RWPE2 (cell line): Measurements from ENCODE around the gene NFATC2IP.

ENCODE experiments used
- ATAC-seq: fragments of 200-7000 bp; cut with Tn5 transposase; 3 replicates; pipeline ENCODE4 v1.9.1; 2021; ENCODE audit warnings: low read depth
- DNase-seq: peaks from one replicate; pipeline ENCODE4 v3.0.0-alpha.2; 2020; ENCODE audit warnings: low spot score
- H3K27ac ChIP-seq: fragments of 450-650 bp; 2 replicates; pipeline ENCODE4 v1.5.1; 2017; ENCODE audit warnings: mild to moderate bottlenecking; ENCODE audit not compliant: poor library complexity, severe bottlenecking
- H3K27me3 ChIP-seq: fragments of 250-450 bp; sonication (Bioruptor Pico); 2 replicates; pipeline ENCODE4 v1.5.1; 2021; ENCODE audit warnings: mild to moderate bottlenecking, moderate library complexity; ENCODE audit not compliant: insufficient read depth, poor library complexity, severe bottlenecking
- H3K36me3 ChIP-seq: fragments of 250-450 bp; sonication (Bioruptor Pico); 2 replicates; pipeline ENCODE4 v1.5.1; 2020; ENCODE audit warnings: low read depth, mild to moderate bottlenecking, moderate library complexity
- H3K4me1 ChIP-seq: fragments of 250-450 bp; sonication (Bioruptor Pico); 2 replicates; pipeline ENCODE4 v1.5.1; 2021; ENCODE audit warnings: mild to moderate bottlenecking, moderate library complexity; ENCODE audit not compliant: insufficient read depth, poor library complexity, severe bottlenecking
- H3K4me3 ChIP-seq: fragments of 250-450 bp; sonication (Bioruptor Pico); 2 replicates; pipeline ENCODE4 v1.5.1; 2021; ENCODE audit warnings: mild to moderate bottlenecking, moderate library complexity; ENCODE audit not compliant: severe bottlenecking
- H3K9me3 ChIP-seq: fragments of 250-450 bp; sonication (Bioruptor Pico); 2 replicates; pipeline ENCODE4 v1.5.1; 2021; ENCODE audit warnings: mild to moderate bottlenecking, moderate library complexity; ENCODE audit not compliant: severe bottlenecking
- CTCF ChIP-seq: fragments of 450-650 bp; IDR thresholded peaks from one replicate; pipeline ENCODE4 v1.5.1; 2017; ENCODE audit warnings: mild to moderate bottlenecking, moderate library complexity; ENCODE audit not compliant: poor library complexity, severe bottlenecking

Gene NFATC2IP

GRCh38 chr16:28930652-28931051 lies 20.1 kb upstream of the NFATC2IP start:
- Histone ChIP-seq H3K27ac (no peak overlapping the region), H3K4me3 (no peak overlapping the region), H3K27me3 (no peaks in the 10 kb centered on the region), H3K4me1 (no peaks in the 10 kb centered on the region), H3K9me3 (no peaks in the 10 kb centered on the region), H3K36me3 (no peaks in the 10 kb centered on the region)
- no peak for TF ChIP-seq CTCF
- ATAC-seq (no peak), DNase-seq (no peak)

- no peaks in the 10 kb centered on the region for H3K4me1 ChIP-seq
- TF ChIP-seq CTCF: no peak
- no peaks in the 10 kb centered on the region for H3K27me3 ChIP-seq
- H3K36me3 ChIP-seq: no peaks in the 10 kb centered on the region
- no peak for ATAC-seq
- H3K9me3 ChIP-seq: no peaks in the 10 kb centered on the region
- H3K27ac ChIP-seq: no peak within 1 kb of the TSS
- DNase-seq: no peak
- no peak within 1 kb of the TSS for H3K4me3 ChIP-seq
Measured at GRCh38 chr16:28931801-28932225, 18.9 kb upstream of the NFATC2IP start, which contains the start of gene CD19. Gene CD19 (plus strand): TSS chr16:28931971. CDS start chr16:28932001, 30 bp downstream.

GRCh38 chr16:28932339-28933141 lies 18.2 kb upstream of the NFATC2IP start:
- no peak for ATAC-seq
- no peak for DNase-seq
- no peaks in the 10 kb centered on the region for H3K9me3 ChIP-seq
- no peaks in the 10 kb centered on the region for H3K36me3 ChIP-seq
- H3K27me3 ChIP-seq: no peaks in the 10 kb centered on the region
- H3K4me3 ChIP-seq: no peak overlapping the region
- no peaks in the 10 kb centered on the region for H3K4me1 ChIP-seq
- no peak for TF ChIP-seq CTCF
- no peak overlapping the region for H3K27ac ChIP-seq

GRCh38 chr16:28933171-28933570 lies 17.6 kb upstream of the NFATC2IP start:
- ATAC-seq: no peak
- H3K4me1 ChIP-seq: no peaks in the 10 kb centered on the region

More at GRCh38 chr16:28933171-28933570, 17.6 kb upstream of the NFATC2IP start:
- Histone ChIP-seq H3K27ac (no peak overlapping the region), H3K9me3 (no peaks in the 10 kb centered on the region), H3K36me3 (no peaks in the 10 kb centered on the region), H3K4me3 (no peak overlapping the region), H3K27me3 (no peaks in the 10 kb centered on the region)
- DNase-seq: no peak
- TF ChIP-seq CTCF: no peak
